HG03108 (cell line): ENCODE measurements around the gene MYO18B.
"Not testable (repeated sequence)": the region's sequence is repeated elsewhere in the genome, so short reads cannot be mapped to it uniquely, and the experiment has no call there.

ENCODE experiments used
- ATAC-seq: cut with Tn5 transposase; IDR thresholded peaks from one replicate; pipeline ENCODE4 v1.9.1; 2021; ENCODE audit warnings: moderate library complexity; ENCODE audit not compliant: unreplicated experiment

MYO18B gene

DNA sequence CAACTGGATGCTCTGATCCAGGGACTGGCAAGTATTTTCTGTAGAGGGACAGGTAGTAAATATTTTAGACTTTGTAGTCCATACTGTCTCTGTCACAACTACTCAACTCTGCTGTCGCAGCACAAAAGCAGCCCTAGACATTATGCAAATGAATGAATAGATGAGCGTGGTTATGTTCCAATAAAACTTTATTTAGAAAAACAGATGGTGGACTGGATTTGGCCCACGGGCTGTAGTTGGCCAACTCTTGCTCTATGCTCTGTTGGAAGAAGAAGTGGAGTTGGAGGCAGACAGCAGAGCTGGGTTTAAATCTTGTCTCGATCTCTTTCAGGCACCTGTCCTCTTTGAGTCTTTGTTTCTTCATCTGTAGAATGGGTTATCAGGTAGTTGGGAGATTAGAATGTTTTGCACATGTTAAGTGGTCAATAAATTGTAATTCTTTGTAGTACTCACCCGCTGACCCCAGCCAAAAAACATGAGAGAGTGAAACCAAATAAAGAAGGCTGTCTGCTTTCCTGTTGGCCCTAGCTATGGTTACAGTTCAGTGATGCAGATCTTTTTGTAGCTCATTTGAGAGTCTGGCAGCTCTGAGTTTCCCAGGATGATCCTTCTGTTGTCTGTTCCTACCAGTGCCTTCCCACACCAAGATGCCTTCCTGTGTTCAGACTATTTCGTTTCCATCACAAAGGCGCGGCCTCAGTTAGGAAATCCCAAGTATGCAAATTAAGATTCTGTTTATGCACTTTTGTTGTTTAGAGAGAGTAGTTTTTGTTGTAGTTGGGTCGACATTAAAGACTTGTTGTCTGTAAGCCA is 229.2 kb downstream of the MYO18B start:
- ATAC-seq = no peak

DNA sequence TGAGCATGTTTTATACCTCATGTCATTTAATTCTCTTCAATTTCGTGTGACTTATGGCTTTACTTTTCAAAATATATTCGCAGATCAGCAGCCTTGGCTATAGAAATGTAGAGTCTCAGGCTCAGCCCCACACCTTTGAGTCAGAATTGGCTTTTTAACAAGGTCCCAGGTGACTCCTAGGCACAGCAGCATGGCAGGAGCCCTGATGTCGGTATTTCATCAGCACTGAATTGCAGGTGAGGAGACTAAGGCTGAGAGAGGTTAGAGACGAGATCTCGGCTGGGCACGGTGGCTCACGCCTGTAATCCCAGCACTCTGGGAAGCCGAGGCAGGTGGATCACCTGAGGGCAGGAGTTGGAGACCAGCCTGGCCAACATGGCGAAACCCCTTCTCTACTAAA is 230.4 kb downstream of the MYO18B start:
- ATAC-seq = no peak

DNA sequence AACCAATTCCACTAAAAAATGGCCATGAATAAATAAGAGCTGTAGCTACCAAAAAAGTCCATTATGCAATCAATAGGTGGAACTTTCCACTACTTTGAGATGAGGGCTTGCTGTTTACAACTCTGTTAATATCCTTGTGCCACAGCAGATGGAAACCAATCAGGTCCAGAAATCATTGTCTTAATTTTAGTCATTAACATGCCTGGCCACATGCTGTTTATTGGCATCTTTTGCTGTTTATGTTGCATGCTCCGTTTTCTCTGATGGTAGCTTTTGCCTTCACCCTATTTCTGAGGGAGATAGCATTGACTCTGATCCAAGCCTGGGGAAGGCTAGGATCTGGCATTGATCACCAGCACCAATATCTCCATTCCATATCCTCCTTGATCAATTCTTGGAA is 234.4 kb downstream of the MYO18B start:
- no peak for ATAC-seq

DNA sequence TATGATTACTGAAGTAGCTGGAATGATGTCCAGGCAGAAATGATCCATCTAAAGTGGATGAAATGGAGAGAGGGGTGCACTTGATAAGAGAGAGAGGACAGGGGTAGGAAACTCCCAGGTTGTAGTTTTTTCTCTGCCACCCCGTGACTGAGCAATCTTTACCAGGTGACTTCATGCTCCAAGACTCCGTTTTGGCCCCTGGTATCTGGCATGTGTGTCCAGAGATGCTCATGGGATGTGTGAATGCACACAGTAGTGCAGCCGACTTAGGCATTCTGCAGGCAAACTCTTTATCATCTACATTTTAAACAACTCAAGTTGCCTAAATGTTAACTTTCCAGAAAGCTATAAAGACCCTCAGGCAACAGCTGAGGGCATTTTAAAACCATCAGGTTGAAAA is 238.0 kb downstream of the MYO18B start:
- no peak for ATAC-seq

DNA sequence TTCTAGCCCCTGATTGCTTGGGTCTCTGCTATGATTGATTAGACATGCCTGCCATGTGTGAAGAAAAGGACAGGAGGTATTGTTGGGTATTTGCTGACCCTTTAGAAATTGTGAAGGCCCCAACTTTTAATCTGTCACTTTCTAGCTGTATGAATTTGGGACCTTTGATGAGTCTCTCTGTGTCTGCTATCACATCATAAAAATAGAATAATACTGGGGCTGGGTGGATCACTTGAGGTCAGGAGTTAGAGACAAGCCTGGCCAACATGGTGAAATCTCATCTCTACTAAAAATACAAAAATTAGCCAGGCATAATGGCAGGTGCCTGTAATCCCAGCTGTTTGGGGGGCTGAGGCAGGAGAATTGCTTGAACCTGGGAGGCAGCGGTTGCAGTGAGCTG is 242.9 kb downstream of the MYO18B start:
- not testable (repeated sequence) for ATAC-seq

DNA sequence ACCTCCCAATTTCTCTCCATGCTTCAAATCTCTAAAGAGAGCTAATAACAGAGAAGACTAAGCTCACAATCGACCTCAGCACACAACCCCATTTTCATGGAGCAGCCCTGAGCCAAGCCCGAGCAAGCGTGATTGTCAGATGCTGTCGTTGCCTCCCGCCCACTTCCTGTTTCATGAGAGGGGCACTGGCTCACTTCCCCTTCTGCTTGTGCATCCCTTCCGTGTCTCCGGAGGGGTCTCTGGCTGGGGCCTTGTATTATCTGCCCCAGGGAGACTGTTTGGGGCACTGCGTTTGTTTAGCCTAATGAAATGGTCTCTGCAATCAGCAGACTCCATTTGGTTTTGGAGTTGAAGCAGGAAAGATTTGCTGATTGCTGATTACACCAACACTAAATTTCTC is 246.0 kb downstream of the MYO18B start:
- ATAC-seq = no peak

DNA sequence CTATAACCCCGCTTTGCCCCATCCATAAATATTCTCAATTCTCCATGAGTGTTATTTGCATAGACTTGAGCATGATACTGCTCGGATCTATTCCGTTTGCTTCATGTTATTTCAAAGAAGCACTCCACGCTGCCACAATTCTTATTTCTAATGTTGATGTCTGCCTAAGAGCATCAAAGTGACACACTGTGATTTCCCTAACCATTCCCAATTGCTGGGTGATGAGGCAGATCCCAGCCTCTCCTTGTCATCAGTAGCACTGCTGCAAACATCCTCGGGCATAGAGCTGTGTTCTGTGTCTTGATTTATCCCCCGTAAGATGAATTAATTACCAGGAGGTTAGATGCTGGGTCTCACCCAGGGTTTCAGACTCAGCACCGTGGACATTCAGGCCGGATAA is 249.0 kb downstream of the MYO18B start:
- ATAC-seq = no peak

DNA sequence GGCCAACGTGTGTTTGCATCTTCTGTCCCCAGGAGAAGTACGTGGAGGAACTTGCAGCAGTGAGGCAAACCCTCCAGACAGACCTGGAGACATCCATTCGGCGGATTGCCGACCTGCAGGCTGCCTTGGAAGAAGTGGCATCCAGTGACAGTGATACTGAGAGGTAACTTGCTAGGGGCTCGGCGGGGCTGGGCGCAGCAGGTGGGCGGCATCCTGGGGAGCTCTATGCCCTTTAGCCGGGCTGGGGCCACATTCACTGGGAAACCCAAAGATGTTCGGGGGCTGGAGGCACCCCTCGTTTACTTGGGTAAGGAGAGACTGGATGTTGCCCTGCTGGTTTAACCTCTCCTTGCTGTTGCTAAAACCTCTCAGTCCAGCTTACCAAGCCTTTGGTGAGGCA is 250.3 kb downstream of the MYO18B start:
- ATAC-seq = no peak

DNA sequence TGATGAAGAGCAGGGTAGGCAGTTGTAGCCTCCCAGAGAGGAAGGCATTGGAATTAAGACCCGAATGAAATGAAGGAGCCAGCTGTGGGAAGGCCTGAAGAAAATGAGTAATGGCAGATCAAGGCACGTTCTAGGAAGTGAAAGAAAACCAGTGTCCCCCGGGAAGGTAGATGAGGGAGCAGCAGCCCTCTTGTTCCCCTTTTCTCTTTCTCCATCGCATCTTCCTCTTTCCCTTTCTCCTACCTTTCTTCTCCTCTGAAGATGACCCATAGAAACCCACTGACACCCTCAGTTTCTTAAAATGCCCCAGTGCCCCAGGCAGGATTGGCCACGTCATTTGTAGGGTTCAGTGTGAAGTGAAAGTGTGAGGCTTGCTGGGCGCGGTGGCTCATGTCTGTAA is 254.7 kb downstream of the MYO18B start:
- ATAC-seq = no peak

DNA sequence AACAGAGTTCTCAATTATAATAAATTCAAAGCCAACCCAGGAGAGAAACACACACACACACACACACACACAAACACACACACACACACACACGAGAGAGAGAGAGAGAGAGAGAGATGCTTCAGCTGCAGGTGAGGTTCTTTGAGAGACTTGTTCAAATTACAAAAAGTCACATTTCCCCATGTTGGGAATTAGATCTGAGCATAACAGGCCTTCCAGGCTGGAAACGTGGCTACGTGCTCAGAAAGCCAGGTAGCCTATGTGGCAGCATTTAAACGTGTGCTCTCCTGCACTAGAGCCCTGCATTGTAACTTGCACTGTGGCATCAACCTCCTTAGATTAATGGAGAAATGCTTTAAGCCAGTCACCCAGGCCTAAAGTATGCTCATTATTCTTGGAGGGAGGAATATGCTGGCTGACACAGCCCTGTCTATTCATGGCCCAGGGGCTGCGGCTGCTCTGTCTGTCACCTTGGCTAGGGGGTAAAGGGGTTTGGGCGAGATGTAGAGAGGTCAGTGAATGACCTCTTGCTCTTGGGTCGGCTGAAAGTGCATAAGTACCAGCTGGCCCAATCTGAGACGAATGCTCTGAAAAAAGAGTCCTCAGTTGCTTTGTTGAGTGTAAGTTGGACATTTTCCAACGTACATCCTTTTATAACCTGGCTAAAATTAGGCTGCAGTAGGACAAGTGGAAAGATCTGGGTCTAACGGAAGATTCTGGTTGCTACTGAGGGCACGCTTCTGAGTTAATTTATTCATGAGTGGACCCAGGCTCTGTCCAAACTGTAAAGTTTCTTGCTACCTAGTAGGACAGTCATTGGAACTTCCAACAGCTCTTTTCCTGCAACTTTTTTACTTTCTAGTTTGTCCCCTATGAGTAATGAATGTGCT is 256.1 kb downstream of the MYO18B start:
- ATAC-seq = no peak

DNA sequence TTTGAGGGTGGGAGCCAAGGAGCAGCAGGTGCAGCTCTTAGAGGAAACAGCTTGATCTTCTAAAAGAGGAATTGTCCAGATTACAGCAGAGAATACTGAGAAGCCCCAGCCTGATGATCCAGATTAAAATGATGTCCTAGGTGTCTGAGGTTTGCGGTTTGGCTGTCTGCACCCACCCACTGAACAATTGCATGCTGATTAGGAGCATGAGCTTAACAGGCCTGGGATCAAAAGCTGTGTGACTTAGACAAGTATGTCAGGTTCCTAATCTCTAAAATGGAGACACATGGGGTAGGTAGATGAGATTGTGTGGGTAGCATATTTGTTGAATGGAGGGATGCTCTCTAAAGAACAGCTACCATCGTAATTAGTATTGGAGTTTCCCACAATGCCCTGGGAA is 260.5 kb downstream of the MYO18B start:
- ATAC-seq = no peak

DNA sequence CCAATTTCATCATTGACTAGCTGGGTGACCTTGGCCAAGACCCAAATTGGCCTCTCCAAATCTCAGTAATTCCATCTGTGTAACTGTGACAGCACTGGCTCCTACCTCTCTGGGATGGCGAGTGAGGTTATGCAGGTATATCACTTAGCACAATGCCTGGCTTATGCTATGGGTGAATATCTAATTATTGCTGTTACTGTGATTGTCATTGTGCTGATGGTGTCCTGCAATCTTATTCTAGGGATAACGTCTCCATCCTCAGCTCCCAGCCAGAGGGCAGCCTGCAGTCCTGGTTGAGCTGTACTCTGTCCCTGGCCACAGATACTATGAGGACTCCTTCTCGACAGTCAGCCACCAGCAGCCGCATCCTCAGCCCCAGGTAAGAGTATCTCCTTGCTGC is 262.5 kb downstream of the MYO18B start:
- no peak for ATAC-seq

DNA sequence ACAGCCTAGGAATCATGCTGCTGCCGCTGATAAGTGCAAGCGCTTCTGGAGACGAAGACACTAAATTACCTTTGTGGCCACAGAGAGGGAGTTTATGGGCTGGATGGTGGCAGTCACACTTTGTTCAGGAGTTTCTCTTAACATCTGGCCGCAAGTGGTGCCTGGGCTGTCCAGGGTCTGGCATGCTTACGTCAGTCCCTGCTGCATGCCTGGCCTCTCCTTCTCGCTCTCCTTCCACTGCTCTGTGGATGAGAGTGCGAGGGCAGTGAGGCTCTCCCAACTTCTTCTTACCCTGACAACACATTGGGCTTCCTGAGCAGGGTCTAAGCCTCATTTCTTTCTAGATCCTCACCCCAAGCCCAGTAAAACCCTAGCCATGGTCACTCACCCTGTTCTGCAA is 266.6 kb downstream of the MYO18B start:
- no peak for ATAC-seq

DNA sequence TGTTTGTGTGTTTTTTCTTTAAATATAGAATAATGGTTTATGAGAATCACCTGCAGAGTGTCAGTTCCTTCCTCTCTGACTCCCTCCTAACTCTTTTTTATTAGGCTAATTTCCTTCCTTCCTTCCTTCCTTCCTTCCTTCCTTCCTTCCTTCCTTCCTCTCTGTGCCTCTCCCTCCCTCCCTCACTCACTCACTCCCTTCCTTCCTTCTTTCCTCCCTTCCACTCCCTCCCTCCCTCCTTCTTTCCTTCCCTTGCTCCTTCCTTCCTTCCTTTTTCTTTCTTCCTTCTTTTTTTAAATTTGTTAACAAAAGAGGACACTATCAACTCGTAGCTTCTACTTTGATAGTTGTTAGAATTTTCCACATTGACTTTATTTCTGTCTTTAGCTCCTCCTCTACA is 274.9 kb downstream of the MYO18B start:
- ATAC-seq = no peak

DNA sequence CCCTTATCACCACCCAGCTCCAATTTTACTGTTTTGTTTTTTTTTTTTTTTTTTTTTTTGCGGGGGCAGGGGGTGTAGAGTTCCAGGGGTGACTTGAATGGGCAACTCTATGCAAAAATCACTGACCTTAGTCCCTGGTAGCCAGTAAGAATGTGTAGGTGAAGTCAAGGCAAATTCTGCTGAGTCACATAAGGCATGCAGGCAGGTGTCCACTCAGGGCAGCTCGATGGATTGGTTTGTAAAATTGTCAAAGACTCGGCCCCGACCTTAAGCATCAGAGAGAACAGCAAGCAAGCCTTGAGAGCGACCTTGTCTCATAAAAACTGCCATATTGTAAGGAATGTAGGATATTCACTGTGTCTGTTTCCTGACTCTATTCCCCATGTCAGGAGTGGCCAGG is 275.9 kb downstream of the MYO18B start:
- ATAC-seq = no peak

DNA sequence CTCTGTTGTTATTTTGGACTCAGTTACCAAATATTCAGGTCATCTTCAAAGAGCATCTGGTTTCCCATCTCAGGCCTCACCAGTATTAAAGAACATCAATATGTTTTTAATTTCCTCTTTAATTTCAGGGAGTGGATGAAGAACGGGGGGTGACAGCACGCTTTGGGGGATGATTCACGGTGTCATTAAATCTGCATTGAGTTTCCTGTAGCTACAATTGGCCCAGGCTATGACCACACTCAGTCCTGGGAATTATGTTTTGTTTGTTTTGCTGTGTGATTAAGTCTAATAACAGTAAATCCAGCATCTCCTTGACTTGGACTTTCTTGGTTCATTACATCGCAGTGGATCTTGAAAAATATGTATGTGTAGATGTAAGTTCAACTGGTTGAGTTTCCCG is 277.6 kb downstream of the MYO18B start:
- ATAC-seq = no peak

DNA sequence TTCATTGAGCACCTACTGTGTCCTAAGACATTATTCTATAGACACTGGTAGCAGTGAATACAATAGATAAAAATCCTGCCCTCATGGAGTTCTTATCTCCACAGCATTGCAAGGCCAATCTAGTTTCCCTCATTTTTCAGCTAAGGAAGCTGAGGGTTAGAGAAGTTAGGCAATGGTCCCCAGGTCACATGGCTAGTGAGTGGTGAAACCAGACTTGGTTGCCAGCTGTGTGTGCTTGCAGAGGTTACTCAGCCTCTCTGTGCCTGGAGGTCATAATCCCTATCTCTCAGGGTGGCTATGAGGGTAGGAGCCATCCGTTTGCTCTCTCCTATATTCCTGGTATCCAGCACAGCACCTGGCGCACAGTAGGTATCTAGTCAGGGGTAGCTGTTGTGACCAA is 279.5 kb downstream of the MYO18B start:
- ATAC-seq = no peak

DNA sequence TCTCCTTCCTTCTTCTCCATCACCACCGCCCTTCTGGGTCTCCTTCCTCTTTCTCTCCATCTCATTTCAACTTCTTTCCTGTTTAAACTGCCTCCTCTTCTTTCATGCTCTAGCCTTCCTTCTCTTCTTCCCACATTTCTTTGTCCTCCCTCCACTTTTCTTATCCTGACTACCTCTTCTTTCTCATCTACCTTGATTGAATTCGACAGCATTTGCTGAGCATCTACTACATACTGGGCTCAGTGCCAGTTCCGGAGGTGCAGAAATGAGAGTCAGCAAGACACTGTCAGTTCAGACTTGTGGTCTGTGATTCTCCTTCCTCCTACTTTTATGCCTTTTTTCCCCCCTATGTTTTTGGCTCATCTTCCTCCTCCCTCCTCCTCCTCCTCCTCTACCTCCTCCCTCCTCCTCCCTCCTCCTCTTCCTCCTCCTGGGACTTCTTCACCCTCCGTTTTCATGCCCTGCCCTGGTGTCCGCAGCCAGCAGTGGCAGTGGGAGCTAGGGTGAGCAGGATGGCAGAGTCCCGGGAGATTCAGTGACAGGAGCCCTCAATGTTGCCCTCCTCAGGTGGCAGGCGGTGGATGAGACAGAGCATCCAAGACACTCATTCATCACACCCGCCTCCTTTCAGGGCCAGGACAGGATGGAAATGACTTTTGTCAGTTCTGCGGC is 281.3 kb downstream of the MYO18B start:
- no peak for ATAC-seq

DNA sequence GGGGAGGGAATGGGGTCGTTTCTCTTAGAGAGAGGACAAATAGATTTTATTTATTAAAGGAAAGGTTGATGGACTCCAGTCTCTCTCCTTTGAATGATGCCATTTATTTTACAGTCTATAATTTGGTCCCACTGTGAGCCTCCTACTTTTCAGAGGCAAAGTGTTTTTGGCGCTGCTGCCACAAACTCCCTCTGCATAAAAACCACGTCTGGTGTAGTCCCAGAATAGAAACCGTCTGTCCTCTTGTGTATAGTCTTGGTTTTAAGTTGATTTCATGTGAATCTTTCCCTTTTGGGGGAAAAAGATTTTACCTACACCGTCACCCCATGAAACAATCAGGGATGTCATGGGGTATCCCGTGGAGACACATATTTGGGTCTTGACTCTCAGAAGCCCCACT is 283.6 kb downstream of the MYO18B start:
- ATAC-seq = no peak

DNA sequence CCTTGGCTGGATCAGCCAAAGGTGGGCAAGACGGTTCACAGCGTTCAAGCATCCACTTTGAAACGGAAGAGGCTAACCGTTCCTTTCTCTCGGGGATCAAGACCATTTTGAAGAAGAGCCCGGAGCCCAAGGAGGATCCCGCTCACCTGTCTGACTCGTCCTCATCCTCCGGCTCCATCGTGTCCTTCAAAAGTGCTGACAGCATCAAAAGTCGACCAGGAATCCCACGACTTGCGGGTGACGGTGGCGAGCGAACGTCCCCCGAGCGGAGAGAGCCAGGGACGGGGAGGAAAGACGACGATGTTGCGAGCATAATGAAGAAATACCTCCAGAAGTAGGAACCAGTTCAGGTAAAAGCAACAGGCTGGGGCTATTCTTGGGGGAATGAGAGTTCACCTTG is 285.4 kb downstream of the MYO18B start:
- ATAC-seq = no peak

DNA sequence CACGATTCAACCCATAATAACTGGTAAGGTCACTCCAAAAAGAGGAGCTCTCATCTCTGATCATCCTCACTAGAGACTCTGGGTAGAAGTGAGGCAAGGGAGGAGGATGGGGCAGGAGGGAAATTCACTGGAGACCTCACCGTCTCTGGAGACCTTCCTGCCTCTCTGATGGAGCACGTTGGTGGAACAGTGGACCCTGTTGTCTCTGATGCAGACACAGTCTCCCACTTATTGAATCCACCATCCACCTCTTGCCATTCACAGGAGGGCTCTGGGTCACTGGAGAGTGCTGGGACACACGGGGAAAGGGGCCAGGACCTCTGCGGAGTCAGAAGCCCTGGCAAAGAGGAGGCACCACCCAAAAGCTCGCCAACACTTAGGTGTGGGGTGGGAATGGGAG is 289.7 kb downstream of the MYO18B start:
- ATAC-seq = no peak

DNA sequence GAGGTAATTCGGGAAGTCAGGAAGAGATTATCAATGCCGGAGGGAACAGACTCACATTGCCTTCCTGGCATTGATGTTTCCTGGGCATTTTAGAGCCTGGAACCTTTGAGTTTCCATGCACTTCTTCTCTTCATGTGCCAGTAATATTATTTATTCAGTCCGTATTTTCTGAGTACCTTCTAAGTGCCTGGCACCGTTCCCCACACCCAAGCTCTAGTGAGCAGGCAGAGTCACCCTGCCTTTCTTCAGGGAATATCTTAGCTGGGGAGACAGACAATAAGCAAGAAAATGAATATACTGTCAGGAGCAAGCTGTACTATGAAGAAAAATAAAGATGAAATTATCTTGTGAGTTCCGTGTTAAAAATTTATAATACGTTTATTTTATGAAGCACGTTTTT is 291.1 kb downstream of the MYO18B start:
- no peak for ATAC-seq
